H1 (cell line): ENCODE data around the gene PXT1. TPM values are rescaled to one million over a fixed set of nuclear protein-coding genes. Genes with fewer than 3 reads are reported as not detected.

Experiments
- CTCF ChIA-PET: fragments of 300-600 bp; sonication (Branson Sonifier 250); formaldehyde crosslinking; loops from one replicate; lab custom pipeline; 2021; ENCODE audit not compliant: partially characterized antibody; lab: Charles Lee
- POLR2A ChIA-PET: fragments of 300-600 bp; sonication (Branson Sonifier 250); formaldehyde crosslinking; loops from one replicate; lab custom pipeline; 2021; ENCODE audit warnings: inconsistent platforms; ENCODE audit not compliant: partially characterized antibody; lab: Charles Lee
- DNase-seq, 2 experiments: peaks; one replicate each; pipeline versions ENCODE4 v3.0.0 to v3.0.0-alpha.2; 2010 to 2022; ENCODE audit warnings: low spot score in 2 of 2, low read depth in 1 of 2, mixed read lengths in 1 of 2
- FAIRE-seq: peaks from 2 replicates; lab custom pipeline; 2011; peaks lifted over from hg19 to GRCh38; lab: Jason Lieb, UNC
- H2AFZ ChIP-seq: 2 replicates; pipeline ENCODE4 v1.8.1; 2012; ENCODE audit warnings: low read length, inconsistent platforms
- H2AK5ac ChIP-seq: 2 replicates; pipeline ENCODE4 v1.6.1; 2013; ENCODE audit warnings: low read depth, low read length
- H2BK120ac ChIP-seq: replicated peaks from 2 replicates; pipeline ENCODE3; 2013; ENCODE audit warnings: low read depth, low read length, inconsistent platforms
- H2BK12ac ChIP-seq: 2 replicates; pipeline ENCODE4 v1.6.1; 2013; ENCODE audit warnings: low read depth, low read length
- H2BK15ac ChIP-seq: 2 replicates; pipeline ENCODE4 v1.6.1; 2013; ENCODE audit warnings: low read length
- H2BK20ac ChIP-seq: 2 replicates; pipeline ENCODE4 v1.6.1; 2013; ENCODE audit warnings: low read length
- H2BK5ac ChIP-seq: 2 replicates; pipeline ENCODE4 v1.6.1; 2013; ENCODE audit warnings: low read depth, low read length
- H3K14ac ChIP-seq: 2 replicates; pipeline ENCODE4 v1.6.1; 2013; ENCODE audit warnings: inconsistent platforms; ENCODE audit not compliant: insufficient read length
- H3K18ac ChIP-seq: 2 replicates; pipeline ENCODE4 v1.6.1; 2013; ENCODE audit warnings: low read length; ENCODE audit errors: extremely low read depth
- H3K23ac ChIP-seq: 2 replicates; pipeline ENCODE4 v1.6.1; 2013; ENCODE audit warnings: inconsistent platforms; ENCODE audit not compliant: insufficient read length
- H3K23me2 ChIP-seq: 2 replicates; pipeline ENCODE4 v1.6.1; 2013; ENCODE audit warnings: low read depth, low read length
- H3K27ac ChIP-seq: 2 replicates; pipeline ENCODE4 v1.6.1; 2011; ENCODE audit warnings: low read depth, low read length, inconsistent platforms
- H3K27me3 ChIP-seq, 4 experiments: replicated peaks in 1 of 4; 1 replicate in 1 of 4; 2 replicates in 3 of 4; pipeline versions ENCODE4 v1.6.1 to v1.8.1; 2011 to 2013; ENCODE audit warnings: low read length in 3 of 4, mild to moderate bottlenecking in 3 of 4, inconsistent platforms in 2 of 4, mixed read lengths in 2 of 4, moderate library complexity in 1 of 4; ENCODE audit not compliant: control insufficient read depth in 3 of 4, insufficient read depth in 3 of 4; ENCODE audit errors: extremely low read depth in 1 of 4
- H3K36me3 ChIP-seq, 4 experiments: 2 replicates each; pipeline versions ENCODE4 v1.6.1 to v1.8.1; 2011 to 2013; ENCODE audit warnings: mild to moderate bottlenecking in 4 of 4, low read length in 3 of 4, moderate library complexity in 2 of 4, control low read depth in 1 of 4, inconsistent platforms in 1 of 4; ENCODE audit not compliant: insufficient read depth in 4 of 4, control insufficient read depth in 2 of 4
- H3K4ac ChIP-seq: replicated peaks from 2 replicates; pipeline ENCODE3; 2013; ENCODE audit warnings: low read length, low read depth, mixed read lengths, inconsistent platforms; ENCODE audit not compliant: insufficient read length
- H3K4me1 ChIP-seq, 4 experiments: replicated peaks in 1 of 4; 1 replicate in 1 of 4; 2 replicates in 3 of 4; pipeline versions ENCODE4 v1.6.1 to v1.8.1; 2011 to 2013; ENCODE audit warnings: low read length in 3 of 4, inconsistent platforms in 2 of 4, mixed read lengths in 1 of 4; ENCODE audit not compliant: insufficient read depth in 4 of 4, control insufficient read depth in 3 of 4
- H3K4me2 ChIP-seq, 2 experiments: 2 replicates each; pipeline versions ENCODE4 v1.6.1 to v1.8.1; 2011 to 2013; ENCODE audit warnings: low read depth in 2 of 2, low read length in 2 of 2, control low read depth in 1 of 2, inconsistent platforms in 1 of 2, mild to moderate bottlenecking in 1 of 2; ENCODE audit not compliant: insufficient read depth in 1 of 2
- H3K4me3 ChIP-seq, 4 experiments: fragments of 200-600, 300-600 bp in 1 of 4; sonication (generic), shearing (Covaris generic), sonication (Bioruptor Twin) in 1 of 4; 2 replicates each; pipeline versions ENCODE4 v1.5.1 to v1.8.1; 2011 to 2016; ENCODE audit warnings: low read length in 4 of 4, low read depth in 3 of 4, control low read depth in 2 of 4, inconsistent platforms in 2 of 4, mild to moderate bottlenecking in 2 of 4, mixed read lengths in 1 of 4, moderate library complexity in 1 of 4; ENCODE audit not compliant: insufficient read depth in 2 of 4; ENCODE audit errors: extremely low read depth in 1 of 4
- H3K56ac ChIP-seq: replicated peaks from 2 replicates; pipeline ENCODE3; 2013; ENCODE audit warnings: low read depth, mild to moderate bottlenecking, mixed read lengths, low read length, inconsistent platforms; ENCODE audit not compliant: insufficient read length
- H3K79me1 ChIP-seq: 2 replicates; pipeline ENCODE4 v1.6.1; 2013; ENCODE audit warnings: low read depth, low read length, control low read depth
- H3K79me2 ChIP-seq, 2 experiments: 2 replicates each; pipeline versions ENCODE4 v1.6.1 to v1.8.1; 2012 to 2013; ENCODE audit warnings: low read length in 2 of 2, mild to moderate bottlenecking in 2 of 2, inconsistent platforms in 1 of 2; ENCODE audit not compliant: insufficient read depth in 2 of 2, control insufficient read depth in 1 of 2
- H3K9ac ChIP-seq, 4 experiments: replicated peaks in 1 of 4; 1 replicate in 1 of 4; 2 replicates in 3 of 4; pipeline versions ENCODE4 v1.6.1 to v1.8.1; 2011 to 2013; ENCODE audit warnings: low read depth in 3 of 4, low read length in 3 of 4, control low read depth in 2 of 4, mild to moderate bottlenecking in 2 of 4, moderate library complexity in 2 of 4, inconsistent platforms in 1 of 4; ENCODE audit errors: extremely low read depth in 1 of 4
- H3K9me3 ChIP-seq, 2 experiments: 2 replicates each; pipeline versions ENCODE4 v1.6.1 to v1.8.1; 2012 to 2013; ENCODE audit warnings: mild to moderate bottlenecking in 2 of 2, moderate library complexity in 2 of 2, control low read depth in 1 of 2, inconsistent platforms in 1 of 2, low read depth in 1 of 2, low read length in 1 of 2, mixed read lengths in 1 of 2; ENCODE audit not compliant: insufficient read depth in 2 of 2
- H4K20me1 ChIP-seq, 2 experiments: replicated peaks in 1 of 2; 2 replicates each; pipeline versions ENCODE3 to v1.8.1; 2011 to 2013; ENCODE audit warnings: inconsistent platforms in 2 of 2, low read length in 2 of 2, mild to moderate bottlenecking in 1 of 2; ENCODE audit not compliant: insufficient read depth in 2 of 2, control insufficient read depth in 1 of 2
- H4K5ac ChIP-seq: 2 replicates; pipeline ENCODE4 v1.6.1; 2013; ENCODE audit warnings: low read length, low read depth, mixed read lengths, inconsistent platforms; ENCODE audit not compliant: insufficient read length
- H4K8ac ChIP-seq: 2 replicates; pipeline ENCODE4 v1.8.0; 2013; ENCODE audit warnings: mild to moderate bottlenecking, moderate library complexity, low read length, inconsistent platforms; ENCODE audit not compliant: insufficient read depth; ENCODE audit errors: extremely low read depth
- H4K91ac ChIP-seq: replicated peaks from 2 replicates; pipeline ENCODE3; 2013; ENCODE audit warnings: low read length, mixed read lengths, inconsistent platforms; ENCODE audit not compliant: insufficient read length
- ASH2L ChIP-seq: fragments of 200-600, 300-600 bp; sonication (generic); IDR thresholded peaks from one replicate; pipeline ENCODE4 v1.7.1; 2017; ENCODE audit warnings: low read length
- GTF2F1 ChIP-seq: IDR thresholded peaks from 2 replicates; pipeline ENCODE4 v1.6.1; 2012; ENCODE audit warnings: low read depth, low read length, improper control_type of control experiment, borderline replicate concordance
- KDM4A ChIP-seq: IDR thresholded peaks from one replicate; pipeline ENCODE4 v1.7.1; 2012; ENCODE audit warnings: low read depth, mild to moderate bottlenecking, moderate library complexity, low read length, inconsistent platforms; ENCODE audit not compliant: severe bottlenecking
- NRF1 ChIP-seq: IDR thresholded peaks from 2 replicates; pipeline ENCODE4 v1.6.1; 2011; ENCODE audit warnings: mild to moderate bottlenecking, low read depth, low read length, improper control_type of control experiment
- POLR2A ChIP-seq, 2 experiments: IDR thresholded peaks; 1 replicate in 1 of 2; 2 replicates in 1 of 2; pipeline ENCODE4 v1.6.1; 2011; ENCODE audit warnings: low read depth in 2 of 2, low read length in 2 of 2, mild to moderate bottlenecking in 2 of 2; ENCODE audit errors: control extremely low read depth in 1 of 2
- SUZ12 ChIP-seq: fragments of 200-600 bp; sonication (generic); IDR thresholded peaks from 2 replicates; pipeline ENCODE4 v1.6.1; 2012; ENCODE audit warnings: mild to moderate bottlenecking, inconsistent platforms, low read length, moderate library complexity, mixed read lengths
- YY1 ChIP-seq: IDR thresholded peaks from 2 replicates; pipeline ENCODE4 v1.6.1; 2011; ENCODE audit warnings: low read depth, mild to moderate bottlenecking, low read length
- ZNF274 ChIP-seq: IDR thresholded peaks from 2 replicates; pipeline ENCODE4 v1.7.0; 2012; ENCODE audit warnings: low read length, borderline replicate concordance; ENCODE audit errors: extremely low read depth
- polyA plus RNA-seq, 7 experiments: library from polyadenylated mRNA; depleted of rRNA in 3 of 7; stranded (reverse) in 5 of 7; unstranded in 2 of 7; fragments of >200 nt in 5 of 7; fragments of 200-250 nt in 2 of 7; gene quantifications; 1 replicate in 5 of 7; 2 replicates in 1 of 7; 4 replicates in 1 of 7; pipeline versions ENCODE4 v1.2.1 to v1.2.3, GENCODE V29; 2011 to 2013; ENCODE audit warnings: missing spikeins in 2 of 7, mixed read lengths in 2 of 7
- total RNA-seq: library from RNA; stranded (reverse); fragmentation: NEBNext Ultra II Directional; extraction: Animal tissue kit (Norgen Biotek cat#: 25700); gene quantifications from 2 replicates; pipeline ENCODE4 v1.2.1, GENCODE V29; 2021

The PXT1 gene
- total and polyA plus RNA-seq, 2 of the 8 experiments (the other 6 are each of a cell fraction or from before 2014, with no cell fraction given), result 0.06 TPM; not detected in 1

GRCh38 chr6:36445621-36446020, 3.0 kb upstream of the PXT1 start:
- Histone ChIP-seq H3K27ac (no peak overlapping the region), H3K23me2 (peaks cover 5% of the 10 kb centered on the region), H2BK120ac (no peak overlapping the region), H3K9ac (no peak overlapping the region), H3K23ac (no peak overlapping the region), H2AFZ (no peak overlapping the region), H3K4ac (no peak overlapping the region), H3K18ac (no peak overlapping the region), H3K4me2 (no peak overlapping the region), H4K8ac (no peak overlapping the region), H4K91ac (no peak overlapping the region), H3K4me1 (peaks cover 0 to 6% (median 4%) of the 10 kb centered on the region in 4 experiments; a peak in 4 of 7 replicates), H2AK5ac (no peak overlapping the region), H2BK12ac (no peak overlapping the region), H3K36me3 (peaks cover 0 to 3% (median 0%) of the 10 kb centered on the region in 4 experiments; a peak in 2 of 8 replicates), H2BK5ac (no peak overlapping the region), H3K56ac (no peak overlapping the region), H3K14ac (no peak overlapping the region), H3K79me1 (peaks cover 2% of the 10 kb centered on the region; the same call in 1 of the 2 replicates), H4K5ac (no peak overlapping the region), H2BK15ac (no peak overlapping the region), H3K27me3 (no peaks in the 10 kb centered on the region), H4K20me1 (no peaks in the 10 kb centered on the region), H2BK20ac (no peak overlapping the region), H3K4me3 (no peak overlapping the region), H3K9me3 (0 out of 4 replicates have a peak, but pooled peaks cover 0 to 2% of the 10 kb centered on the region in 2 experiments), H3K79me2 (peaks cover 0 to 62% of the 10 kb centered on the region in 2 experiments; a peak in 2 of 4 replicates)
- TF ChIP-seq GTF2F1, result no peak
- no peak for TF ChIP-seq YY1
- TF ChIP-seq SUZ12, result no peak
- TF ChIP-seq ASH2L, result no peak
- TF ChIP-seq POLR2A (IDR thresholded peaks at IDR 0.05; ENCODE audit: control extremely low read depth in 1 of 2, low read depth in 2 of 2, low read length in 2 of 2), result no peak
- TF ChIP-seq NRF1, result no peak
- TF ChIP-seq ZNF274, result no peak
- TF ChIP-seq KDM4A, result no peak
- CTCF ChIA-PET, result interaction anchor here (0.9 to 1.3 kb wide), 3 partner anchors 12 to 95 kb away, joined by 3 to 4 read pairs (median 3); no protein-coding TSS in a partner anchor
- POLR2A ChIA-PET, result interaction anchor here (0.6 to 1.1 kb wide), 2 partner anchors 10 to 140 kb away, joined by 3 read pairs; no protein-coding TSS in a partner anchor
- no peak for FAIRE-seq
- no peak for DNase-seq
